Measurements from ENCODE around the gene DAPK3.

Gene DAPK3

GRCh38 chr19:3910105-3910504 is 60.8 kb downstream of the DAPK3 start:
- DNase-seq (ENCODE audit: low read depth): no peak

All from stromal cell of bone marrow (primary cell).